NB4 (cell line): ENCODE measurements around the gene TEF.

Experiments used
- DNase-seq: peaks from one replicate; pipeline ENCODE4 v3.0.0; 2010; ENCODE audit warnings: low read depth
- H3K4me3 ChIP-seq: one replicate; pipeline ENCODE4 v1.5.1; 2011; ENCODE audit warnings: mild to moderate bottlenecking, low read depth, low read length, moderate library complexity
- MYC ChIP-seq: IDR thresholded peaks from 2 replicates; pipeline ENCODE4 v1.6.1; 2011; ENCODE audit warnings: low read depth, low read length
- POLR2A ChIP-seq: IDR thresholded peaks from 2 replicates; pipeline ENCODE4 v1.6.1; 2011; ENCODE audit warnings: mild to moderate bottlenecking; ENCODE audit not compliant: insufficient read length; ENCODE audit errors: extremely low read depth
- TF ChIP-seq, protein P1 (sequence below): IDR thresholded peaks from one replicate; pipeline ENCODE4 v1.5.1; 2012; ENCODE audit warnings: low read depth, low read length
- TF ChIP-seq, protein P2 (sequence below): IDR thresholded peaks from 2 replicates; pipeline ENCODE4 v1.6.1; 2011; ENCODE audit warnings: low read depth, low read length

Gene TEF

DNA sequence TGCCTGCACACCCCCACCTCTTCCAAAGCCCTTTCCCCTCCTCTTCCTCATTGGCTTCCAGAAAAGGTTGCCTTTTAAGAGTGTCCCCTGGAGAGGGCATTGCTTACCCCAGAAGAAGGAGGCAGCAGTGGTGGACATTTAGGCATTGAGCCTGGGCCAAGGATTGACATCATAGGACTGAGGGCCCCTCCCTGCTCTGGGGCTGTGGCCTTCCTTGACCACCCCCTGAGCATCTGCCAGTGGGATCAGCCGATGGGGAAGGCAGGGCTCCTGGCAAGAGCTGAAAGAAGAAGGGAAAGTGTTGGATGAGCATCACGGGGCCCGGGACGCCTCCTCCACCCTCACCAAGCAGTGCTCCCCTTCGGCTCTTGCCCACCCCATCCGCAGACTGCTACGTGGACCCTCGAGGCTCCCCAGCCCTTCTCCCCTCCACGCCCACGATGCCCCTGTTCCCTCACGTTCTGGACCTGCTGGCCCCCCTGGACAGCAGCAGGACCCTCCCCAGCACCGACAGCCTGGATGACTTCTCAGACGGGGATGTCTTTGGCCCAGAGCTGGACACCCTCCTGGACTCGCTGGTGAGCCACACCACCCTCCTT, 43.0 kb upstream of the TEF start:
- DNase-seq, result no peak
- no peak for TF ChIP-seq POLR2A
- TF ChIP-seq, protein P1, sequence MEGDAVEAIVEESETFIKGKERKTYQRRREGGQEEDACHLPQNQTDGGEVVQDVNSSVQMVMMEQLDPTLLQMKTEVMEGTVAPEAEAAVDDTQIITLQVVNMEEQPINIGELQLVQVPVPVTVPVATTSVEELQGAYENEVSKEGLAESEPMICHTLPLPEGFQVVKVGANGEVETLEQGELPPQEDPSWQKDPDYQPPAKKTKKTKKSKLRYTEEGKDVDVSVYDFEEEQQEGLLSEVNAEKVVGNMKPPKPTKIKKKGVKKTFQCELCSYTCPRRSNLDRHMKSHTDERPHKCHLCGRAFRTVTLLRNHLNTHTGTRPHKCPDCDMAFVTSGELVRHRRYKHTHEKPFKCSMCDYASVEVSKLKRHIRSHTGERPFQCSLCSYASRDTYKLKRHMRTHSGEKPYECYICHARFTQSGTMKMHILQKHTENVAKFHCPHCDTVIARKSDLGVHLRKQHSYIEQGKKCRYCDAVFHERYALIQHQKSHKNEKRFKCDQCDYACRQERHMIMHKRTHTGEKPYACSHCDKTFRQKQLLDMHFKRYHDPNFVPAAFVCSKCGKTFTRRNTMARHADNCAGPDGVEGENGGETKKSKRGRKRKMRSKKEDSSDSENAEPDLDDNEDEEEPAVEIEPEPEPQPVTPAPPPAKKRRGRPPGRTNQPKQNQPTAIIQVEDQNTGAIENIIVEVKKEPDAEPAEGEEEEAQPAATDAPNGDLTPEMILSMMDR, result no peak
- no peak for TF ChIP-seq MYC
- TF ChIP-seq, protein P2, sequence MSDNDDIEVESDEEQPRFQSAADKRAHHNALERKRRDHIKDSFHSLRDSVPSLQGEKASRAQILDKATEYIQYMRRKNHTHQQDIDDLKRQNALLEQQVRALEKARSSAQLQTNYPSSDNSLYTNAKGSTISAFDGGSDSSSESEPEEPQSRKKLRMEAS, result no peak
- H3K4me3 ChIP-seq, result no peak overlapping the region

DNA sequence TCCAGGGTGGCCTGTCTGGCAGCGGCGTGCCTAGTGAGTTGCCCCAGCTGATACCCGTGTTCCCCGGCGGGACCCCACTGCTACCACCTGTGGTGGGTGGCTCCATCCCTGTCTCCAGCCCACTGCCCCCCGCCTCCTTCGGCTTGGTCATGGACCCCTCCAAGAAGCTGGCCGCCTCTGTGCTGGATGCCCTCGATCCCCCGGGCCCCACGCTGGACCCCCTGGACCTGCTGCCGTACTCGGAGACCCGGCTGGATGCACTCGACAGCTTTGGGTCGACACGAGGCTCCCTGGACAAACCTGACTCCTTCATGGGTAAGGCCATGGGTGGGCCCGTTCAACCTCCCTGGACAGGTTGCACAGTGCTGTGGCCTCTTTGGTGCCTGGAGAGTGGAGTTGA, 41.9 kb upstream of the TEF start:
- no peak for TF ChIP-seq MYC
- TF ChIP-seq, protein P2, result no peak
- TF ChIP-seq POLR2A, result no peak
- TF ChIP-seq, protein P1, result no peak
- no peak overlapping the region for H3K4me3 ChIP-seq
- DNase-seq, result no peak

DNA sequence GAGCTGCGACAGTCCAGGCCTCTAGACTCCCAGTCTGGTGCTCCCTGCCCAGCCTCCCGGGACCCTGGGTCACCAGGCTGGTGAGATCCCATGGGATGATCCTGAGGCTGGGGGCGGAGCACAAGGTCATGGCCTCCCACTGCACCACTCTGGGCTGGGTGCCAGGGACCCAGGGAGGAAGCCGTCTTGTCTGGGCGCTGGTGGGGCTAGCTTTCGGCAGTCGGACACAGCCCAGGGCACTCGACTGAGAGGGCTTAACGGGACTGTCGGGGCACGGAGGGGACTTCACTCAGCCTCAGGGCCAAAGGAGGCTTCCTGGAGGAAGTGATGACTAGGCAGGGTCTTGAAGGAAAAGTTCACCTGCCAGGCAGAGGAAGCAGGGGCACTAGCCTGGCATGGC, 41.4 kb upstream of the TEF start:
- H3K4me3 ChIP-seq, result no peak overlapping the region
- no peak for DNase-seq
- TF ChIP-seq, protein P1, result no peak
- TF ChIP-seq, protein P2, result no peak
- TF ChIP-seq POLR2A, result no peak
- TF ChIP-seq MYC, result no peak

DNA sequence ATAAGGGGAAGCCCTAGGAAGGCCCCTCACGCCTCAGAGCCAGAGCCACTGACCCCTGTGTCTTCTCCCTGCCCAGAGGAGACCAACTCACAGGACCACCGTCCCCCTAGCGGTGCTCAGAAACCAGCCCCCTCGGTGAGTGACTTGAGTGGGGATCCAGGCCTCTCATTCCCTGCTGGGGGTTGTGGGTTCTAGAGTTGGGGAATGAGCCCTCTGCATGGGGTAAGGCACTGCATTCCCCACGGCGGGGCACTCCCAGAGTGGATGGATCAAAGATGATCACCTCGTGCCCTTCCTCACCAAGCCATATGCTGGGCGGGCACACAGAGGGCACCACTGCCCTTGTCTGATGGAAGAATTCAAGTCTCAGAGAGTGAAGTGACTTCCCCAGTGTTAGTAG, 40.7 kb upstream of the TEF start:
- no peak for DNase-seq
- H3K4me3 ChIP-seq, result no peak overlapping the region
- TF ChIP-seq, protein P2, result no peak
- TF ChIP-seq, protein P1, result no peak
- no peak for TF ChIP-seq POLR2A
- TF ChIP-seq MYC, result no peak

GRCh38 chr22:41341990-41342389, 39.8 kb upstream of the TEF start:
- no peak overlapping the region for H3K4me3 ChIP-seq
- TF ChIP-seq POLR2A, result no peak
- TF ChIP-seq MYC, result no peak
- DNase-seq, result no peak

- TF ChIP-seq, protein P1, result no peak
- TF ChIP-seq POLR2A, result no peak
- TF ChIP-seq, protein P2, result no peak
- TF ChIP-seq MYC, result no peak
- no peak overlapping the region for H3K4me3 ChIP-seq
- DNase-seq, result no peak
These were observed 38.4 kb upstream of the TEF start for GRCh38 chr22:41343300-41343699.
